ENCODE data around the gene SOSTDC1. TPM values are rescaled to one million over a fixed set of nuclear protein-coding genes. Genes with fewer than 3 reads are reported as not detected.

Gene SOSTDC1
- total RNA-seq, 1 donor from 2014 or later, result 1.0 TPM

DNA sequence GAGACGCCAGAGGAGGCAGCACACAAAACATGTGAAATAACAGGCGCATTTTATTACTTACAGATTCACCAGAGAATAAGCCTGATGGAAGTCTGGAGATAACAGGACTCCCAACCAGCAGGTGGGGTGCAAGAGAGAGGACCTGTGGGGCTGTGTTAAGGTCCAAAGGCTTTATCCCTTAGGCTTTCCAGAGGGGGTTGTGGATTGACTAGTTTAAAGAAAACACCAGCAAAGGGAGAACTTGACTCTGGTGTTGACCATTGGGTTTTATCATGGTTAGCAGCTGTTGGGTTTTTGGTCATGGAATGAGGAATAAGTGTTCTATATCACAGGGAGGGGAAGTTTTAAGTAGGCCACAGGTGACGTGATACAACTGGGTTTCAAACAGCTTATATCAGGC, 42.6 kb downstream of the SOSTDC1 start:
- ATAC-seq, result no peak
- DNase-seq (ENCODE audit: missing footprints), result no peak
- intact Hi-C loops (cut with DNase I), result loop anchor here (5.0 kb wide), 1 partner anchor 296 kb away; no protein-coding TSS in a partner anchor

DNA sequence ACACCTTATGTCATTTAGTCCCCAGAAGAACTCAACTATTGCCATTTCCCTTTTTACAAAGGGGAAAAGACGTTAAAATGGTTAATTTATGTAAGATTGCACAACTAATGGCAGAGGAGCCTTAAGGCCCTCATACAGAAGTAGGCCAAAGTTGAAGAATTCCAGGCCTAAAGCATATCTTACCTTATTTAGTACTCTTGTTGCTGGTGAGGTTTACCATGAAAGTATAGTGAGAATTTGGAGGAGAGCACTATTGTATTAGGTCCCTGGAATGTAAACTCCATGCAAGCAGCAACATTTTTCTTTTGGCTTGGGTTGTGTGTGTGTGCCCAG, 43.5 kb downstream of the SOSTDC1 start:
- intact Hi-C loops (cut with DNase I), result loop anchor here (5.0 kb wide), 1 partner anchor 295 kb away; no protein-coding TSS in a partner anchor

DNA sequence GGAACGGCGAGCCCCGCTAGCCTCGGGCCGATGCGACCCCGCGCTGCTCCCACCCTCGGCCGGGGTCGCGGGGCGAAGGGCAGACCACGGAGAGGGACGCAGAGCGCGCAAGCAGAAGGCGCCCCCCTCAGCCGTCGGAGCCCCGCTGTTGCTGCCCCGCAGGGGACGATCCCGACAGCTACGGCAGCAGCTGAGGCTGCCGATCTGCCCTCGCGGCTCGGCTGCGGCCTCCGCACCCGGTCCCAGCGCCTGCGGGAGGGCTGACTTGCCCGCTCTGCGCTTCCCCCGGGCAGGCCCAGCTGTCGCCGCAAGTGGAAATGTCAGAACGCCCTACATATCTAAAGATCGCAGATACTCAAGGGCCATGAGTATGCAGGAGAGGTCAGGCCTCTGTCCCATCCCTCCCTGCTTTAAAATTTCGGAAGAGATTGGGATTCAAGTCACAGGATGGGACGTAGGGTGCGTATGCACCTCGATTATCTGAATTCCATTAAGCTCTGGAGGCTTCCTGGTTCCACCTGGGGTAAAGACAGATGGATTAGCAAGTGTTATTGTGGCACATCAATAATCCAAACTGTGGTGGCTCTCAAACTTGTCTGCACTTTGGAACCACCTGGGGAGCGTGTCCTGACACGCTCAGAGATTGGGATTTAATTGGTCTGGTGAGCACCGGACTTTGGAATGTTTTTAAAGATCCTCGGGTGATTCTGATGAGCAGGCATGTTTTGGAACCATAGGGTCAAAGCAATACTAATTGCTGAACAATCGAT, 44.0 kb downstream of the SOSTDC1 start, which contains the start of gene CRPPA:
Gene CRPPA, minus strand, starts transcription at position 206 of the 770 bp plus-strand sequence. CDS start 216 bp downstream, outside the sequence.
- ATAC-seq (peak; percentile 65), DNase-seq (ENCODE audit: missing footprints) (peak; percentile 66)
- intact Hi-C loops (cut with DNase I), result loop anchor here (5.0 kb wide), 1 partner anchor 294 kb away; no protein-coding TSS in a partner anchor

More for the DNA sequence above, 43.5 kb downstream of the SOSTDC1 start:
- DNase-seq (ENCODE audit: missing footprints) (no peak), ATAC-seq (no peak)

DNA sequence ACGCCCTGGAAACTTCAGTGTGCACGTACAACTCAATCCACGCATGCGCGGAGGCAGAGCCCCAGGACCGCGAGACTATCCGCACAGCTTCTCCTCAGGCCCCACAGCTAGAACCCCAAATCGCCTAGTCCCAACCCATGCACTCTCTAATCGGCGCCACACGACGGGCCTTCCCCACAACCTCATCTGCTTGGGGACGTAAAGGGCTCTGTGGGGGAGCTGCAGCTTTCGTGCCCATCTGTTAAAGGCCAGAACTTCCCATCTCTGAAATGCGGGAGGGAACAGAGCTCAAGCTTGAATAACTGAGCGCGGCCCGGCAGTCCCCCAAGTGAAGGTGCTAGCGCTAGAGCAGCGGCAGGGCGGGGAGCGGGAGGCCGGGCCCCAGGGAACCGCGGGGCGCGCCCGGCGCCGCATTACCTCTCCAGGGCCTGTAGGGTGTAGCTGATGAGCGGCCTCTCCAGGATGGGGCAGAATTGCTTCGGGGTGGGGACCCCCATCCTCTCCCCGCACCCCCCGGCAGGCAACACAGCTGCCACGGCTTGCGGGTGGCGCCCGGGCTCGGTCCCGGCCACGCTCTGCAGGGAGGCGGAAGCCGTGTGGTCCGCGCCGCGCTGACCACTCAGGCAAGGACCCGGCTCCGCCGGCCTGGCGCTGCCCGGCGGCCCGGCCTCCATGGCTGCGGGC, 44.7 kb downstream of the SOSTDC1 start:
- intact Hi-C loops (cut with DNase I), result loop anchor here (5.0 kb wide), 1 partner anchor 293 kb away; no protein-coding TSS in a partner anchor
- peak; percentile 96 for ATAC-seq

DNA sequence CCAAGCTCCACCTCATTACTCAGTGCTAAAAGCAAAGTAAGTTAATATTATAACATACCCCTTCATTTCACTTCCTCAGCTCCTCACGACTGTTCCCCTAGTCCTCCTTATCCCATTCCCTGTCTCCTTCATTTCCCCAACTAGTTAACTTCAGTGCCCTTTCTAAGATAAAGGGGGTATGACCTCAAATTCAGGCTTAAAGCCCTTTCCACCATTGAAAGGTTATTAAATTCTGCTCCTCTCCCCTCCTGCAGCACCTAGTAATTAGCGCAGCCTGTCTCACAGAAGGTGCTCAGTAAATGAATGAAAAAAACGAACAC, 45.2 kb downstream of the SOSTDC1 start:
- ATAC-seq, result no peak
- intact Hi-C loops (cut with DNase I), result loop anchor here (5.0 kb wide), 1 partner anchor 293 kb away; no protein-coding TSS in a partner anchor
- DNase-seq (ENCODE audit: missing footprints), result no peak

More for the DNA sequence above, 44.7 kb downstream of the SOSTDC1 start:
- peak; percentile 92 for DNase-seq (ENCODE audit: missing footprints)

DNA sequence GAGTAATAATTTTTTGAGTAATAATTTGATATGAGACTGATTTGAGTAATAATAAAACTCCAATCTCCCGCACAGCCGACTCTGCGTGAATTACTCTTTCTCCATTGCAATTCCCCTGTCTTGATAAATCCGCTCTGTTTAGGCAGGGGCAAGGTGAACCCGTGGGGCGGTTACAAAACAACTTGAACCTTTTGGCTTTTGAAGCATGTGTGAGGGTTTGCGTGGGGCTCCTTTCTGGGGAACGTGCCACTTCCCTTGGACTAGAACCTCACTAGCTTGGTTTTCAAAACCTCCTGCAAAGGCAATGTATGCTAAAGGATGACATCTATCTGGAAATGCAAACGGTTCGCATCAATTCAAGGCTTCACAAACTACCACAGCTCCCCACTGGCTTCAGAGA, 45.7 kb downstream of the SOSTDC1 start:
- intact Hi-C loops (cut with DNase I), result loop anchor here (5.0 kb wide), 1 partner anchor 293 kb away; no protein-coding TSS in a partner anchor
- ATAC-seq, result no peak

DNA sequence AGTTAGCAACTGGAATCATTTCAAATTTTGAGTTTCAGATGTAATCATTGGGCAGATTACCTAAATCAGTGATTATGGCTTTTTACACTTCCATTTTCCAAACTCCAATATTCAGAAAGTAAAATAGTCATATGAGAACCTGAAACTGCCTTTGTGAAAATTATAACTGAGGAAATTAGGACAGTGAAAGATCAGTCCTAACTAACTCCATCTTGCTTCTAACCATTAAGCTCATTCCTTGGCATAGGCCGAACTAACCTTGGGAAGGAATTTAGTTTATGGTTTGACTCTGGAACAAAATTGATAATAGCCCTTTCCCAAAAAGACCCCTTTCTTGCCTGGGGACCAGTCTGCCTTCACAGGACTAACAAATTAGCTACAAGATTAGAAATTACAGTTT, 46.4 kb downstream of the SOSTDC1 start:
- no peak for DNase-seq (ENCODE audit: missing footprints)
- intact Hi-C loops (cut with DNase I), result no loop called here
- ATAC-seq, result no peak

More for the DNA sequence above, 45.7 kb downstream of the SOSTDC1 start:
- DNase-seq (ENCODE audit: missing footprints), result no peak

DNA sequence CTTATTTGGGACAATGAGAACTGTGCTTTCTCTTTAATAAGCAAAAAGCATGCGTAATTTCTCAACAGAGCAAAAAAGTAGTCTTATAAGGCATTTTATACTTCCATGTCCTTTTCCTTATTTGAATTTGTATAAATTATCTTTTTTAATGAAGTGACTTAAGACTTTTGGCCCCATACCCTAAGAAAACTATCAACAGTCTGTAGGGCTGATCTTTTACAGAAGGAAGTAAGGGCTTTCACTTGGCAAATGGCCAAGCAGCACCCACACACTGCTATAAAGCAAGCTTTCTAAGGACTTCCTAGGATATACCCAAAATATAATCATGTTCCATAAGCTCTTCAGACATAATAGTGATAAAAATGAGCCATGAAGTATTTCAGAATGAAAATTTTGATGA, 47.6 kb downstream of the SOSTDC1 start:
- ATAC-seq, result no peak
- DNase-seq (ENCODE audit: missing footprints), result no peak
- intact Hi-C loops (cut with DNase I), result no loop called here

DNA sequence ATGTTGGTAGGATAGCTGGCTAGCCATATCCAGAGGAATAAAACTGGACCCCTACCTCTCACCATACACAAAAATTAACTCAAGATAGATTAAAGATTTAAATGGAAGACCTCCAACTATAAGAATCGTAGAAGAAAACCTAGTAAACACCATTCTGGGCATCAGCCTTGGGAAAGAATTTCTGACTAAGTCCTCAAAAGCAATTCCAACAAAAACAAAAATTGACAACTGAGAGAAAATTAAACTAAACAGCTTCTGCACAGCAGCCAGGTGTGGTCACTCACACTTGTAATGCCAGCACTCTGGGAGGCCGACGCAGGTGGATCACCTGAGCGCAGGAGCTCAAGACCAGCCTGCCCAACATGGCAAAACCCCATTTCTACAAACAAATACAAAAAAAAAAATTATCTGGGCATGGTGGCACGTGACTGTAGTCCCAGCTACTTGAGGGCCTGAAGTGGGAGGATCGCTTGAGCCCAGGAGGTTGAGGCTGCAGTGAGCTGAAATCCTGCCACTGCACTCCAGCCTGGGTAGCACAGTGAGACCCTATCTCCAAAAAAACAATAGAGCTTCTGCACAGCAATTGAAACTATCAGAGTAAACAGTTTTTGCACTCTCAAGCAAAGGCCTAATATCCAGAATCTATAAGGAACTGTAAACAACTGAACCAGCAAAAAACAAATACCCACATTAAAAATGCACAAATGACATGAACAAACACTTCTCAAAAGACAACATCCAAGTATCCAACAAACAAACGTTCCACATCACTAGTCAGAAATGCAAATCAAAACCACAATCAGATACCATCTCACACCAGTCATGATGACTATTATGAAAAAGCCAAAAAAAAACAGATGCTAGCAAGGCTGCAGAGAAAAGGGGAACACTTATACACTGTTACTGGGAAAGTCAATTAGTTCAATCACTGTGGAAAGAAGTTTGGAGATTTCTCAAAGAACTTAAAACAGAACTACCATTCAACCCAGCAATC, 49.0 kb downstream of the SOSTDC1 start:
- intact Hi-C loops (cut with DNase I), result no loop called here
- no peak for DNase-seq (ENCODE audit: missing footprints)
- ATAC-seq, result no peak

DNA sequence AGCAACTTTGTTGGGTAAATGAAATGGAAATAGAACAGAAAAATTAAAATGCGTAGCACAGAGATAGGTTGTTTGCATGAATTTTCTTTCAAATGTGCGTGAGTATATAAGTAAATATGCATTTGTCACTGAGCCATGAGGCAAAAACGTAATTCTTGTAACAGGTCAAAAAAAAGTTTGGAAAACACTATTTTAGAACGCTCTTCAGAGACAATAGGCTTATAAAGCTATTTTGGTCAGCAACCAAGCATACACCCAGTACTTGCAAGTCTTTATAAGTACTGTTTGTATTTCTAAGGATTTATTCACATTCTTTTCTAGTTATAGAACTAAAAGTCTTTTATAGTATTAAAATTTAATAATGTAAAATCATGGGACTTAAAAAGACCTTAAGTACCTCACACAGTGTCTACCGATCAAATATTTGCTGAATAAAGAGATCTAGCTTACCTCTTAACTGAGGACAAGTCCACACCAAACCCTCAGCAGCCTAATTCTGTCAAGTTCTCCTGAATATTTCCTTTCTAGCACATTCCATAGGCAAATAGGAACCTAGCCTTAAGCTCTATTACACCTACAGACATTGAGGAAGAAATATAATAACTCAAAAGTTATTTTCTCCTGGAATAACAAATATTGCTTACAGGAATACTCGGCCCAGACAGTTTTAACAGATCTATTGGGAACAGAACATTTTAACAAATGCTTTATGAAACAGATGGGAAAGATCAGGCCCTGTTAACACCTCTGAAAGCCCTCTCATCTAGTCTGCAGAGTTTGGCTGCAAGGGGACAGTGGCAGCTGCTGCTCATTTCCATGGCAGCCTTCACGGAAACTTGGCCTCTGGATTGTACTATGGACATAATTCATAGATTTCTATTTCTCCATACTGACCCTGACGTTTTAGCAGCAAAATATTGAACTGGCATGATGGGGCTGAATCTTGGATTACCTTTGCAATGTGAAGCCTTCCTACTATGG, 53.0 kb downstream of the SOSTDC1 start:
- no peak for DNase-seq (ENCODE audit: missing footprints)
- intact Hi-C loops (cut with DNase I), result no loop called here
- peak; percentile 95 for ATAC-seq

Other genes with a start within 250 kb of the SOSTDC1 start
- 7.1 TPM for gene CRPPA, start 44.2 kb downstream of the SOSTDC1 start, total RNA-seq
- not detected for gene LRRC72, start 61.1 kb upstream of the SOSTDC1 start, total RNA-seq
- 21.9 TPM for gene ANKMY2, start 180.0 kb upstream of the SOSTDC1 start, total RNA-seq
- 369 TPM for gene BZW2, start 180.4 kb upstream of the SOSTDC1 start, total RNA-seq